Stimulated activated naive CD8-positive, alpha-beta T cell treated with anti-CD3 and anti-CD28 coated beads, Interleukin-15, Interleukin-2, amounts not matched to agents 100 U/mL and 50 U/mL, for 24 hours (primary cell): ENCODE data around the gene NFKBIA.
"Not testable (repeated sequence)": the region's sequence is repeated elsewhere in the genome, so short reads cannot be mapped to it uniquely, and the experiment has no call there.

Experiments
- ATAC-seq: fragments of 150-1000 bp; cut with Tn5 transposase; one replicate; pipeline ENCODE4 v1.10.0; 2021
- DNase-seq: peaks from one replicate; pipeline ENCODE4 v3.0.0; 2021

Gene NFKBIA

DNA sequence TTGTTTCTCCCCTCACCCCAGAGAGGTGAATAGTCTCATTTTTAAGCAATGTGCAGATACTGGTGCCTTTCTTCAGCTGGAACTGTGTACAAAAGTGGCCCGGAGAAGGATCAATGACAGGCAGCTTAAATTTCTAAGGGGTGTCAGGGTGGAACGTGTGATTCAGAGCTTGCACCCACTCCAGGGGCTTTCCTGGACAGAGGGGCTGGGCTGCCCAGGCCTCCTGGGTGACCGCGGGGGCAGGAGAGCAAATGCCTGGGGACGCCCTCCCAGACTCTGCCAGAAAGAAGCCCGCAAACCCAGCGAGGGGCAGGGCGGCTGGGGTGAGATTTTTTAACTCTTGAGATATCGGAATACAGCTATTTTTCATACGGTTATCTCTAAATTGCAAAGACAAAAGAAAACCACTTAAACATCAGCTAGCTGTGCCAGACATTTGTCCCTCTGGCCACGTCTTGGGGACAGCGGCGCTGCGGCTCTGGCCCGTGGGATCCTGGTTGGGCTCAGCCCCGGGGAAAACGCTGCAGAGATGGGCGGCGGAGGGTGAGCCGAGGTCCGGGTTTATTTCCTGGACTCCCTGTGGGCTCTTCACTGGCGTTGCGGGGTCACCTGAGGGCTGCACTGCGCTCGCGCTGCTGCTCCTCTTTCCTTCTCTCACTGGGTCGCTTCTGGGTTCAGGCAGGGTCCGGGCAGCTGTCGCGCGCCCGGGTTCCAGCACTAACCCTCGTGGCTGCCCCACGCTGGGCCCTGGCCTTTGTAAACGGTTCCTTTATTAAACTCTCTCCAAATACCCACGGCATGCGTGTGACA, 35.8 kb downstream of the NFKBIA start:
- DNase-seq (peak; percentile 29), ATAC-seq (no peak)

DNA sequence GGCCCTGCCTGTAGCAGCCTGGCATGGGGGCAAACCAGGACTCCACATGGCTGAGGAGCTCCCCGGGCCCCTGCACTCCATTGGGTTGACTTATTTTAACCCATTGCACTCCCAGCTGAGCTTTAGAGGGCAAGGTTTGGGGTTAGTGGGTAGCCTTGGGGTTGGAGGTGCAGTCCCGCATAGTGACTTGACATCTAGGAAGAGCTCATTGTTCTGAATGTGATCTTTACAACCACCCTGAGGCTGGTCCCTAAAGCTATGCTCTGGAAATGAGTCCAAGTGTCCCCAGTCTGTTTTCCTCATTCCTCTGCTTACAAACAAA, 36.4 kb downstream of the NFKBIA start:
- DNase-seq (peak; percentile 61), ATAC-seq (peak; percentile 17)

DNA sequence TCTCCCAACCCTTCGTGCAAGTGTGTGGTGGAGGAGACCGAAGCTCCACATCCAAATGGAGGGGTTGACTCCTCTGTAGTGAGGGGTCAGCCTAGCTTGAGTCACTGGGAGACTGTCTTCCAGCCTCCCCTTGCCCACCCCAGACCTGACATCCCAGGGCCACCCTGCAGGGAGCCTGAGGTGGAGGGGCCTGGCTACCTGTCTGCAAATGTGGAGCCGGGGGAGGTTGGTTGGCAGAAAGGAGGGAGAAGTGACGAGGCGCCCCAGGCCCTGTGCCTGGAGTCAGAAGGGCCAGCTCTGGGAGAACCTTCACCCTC, 37.5 kb downstream of the NFKBIA start:
- DNase-seq, result no peak
- ATAC-seq, result no peak

DNA sequence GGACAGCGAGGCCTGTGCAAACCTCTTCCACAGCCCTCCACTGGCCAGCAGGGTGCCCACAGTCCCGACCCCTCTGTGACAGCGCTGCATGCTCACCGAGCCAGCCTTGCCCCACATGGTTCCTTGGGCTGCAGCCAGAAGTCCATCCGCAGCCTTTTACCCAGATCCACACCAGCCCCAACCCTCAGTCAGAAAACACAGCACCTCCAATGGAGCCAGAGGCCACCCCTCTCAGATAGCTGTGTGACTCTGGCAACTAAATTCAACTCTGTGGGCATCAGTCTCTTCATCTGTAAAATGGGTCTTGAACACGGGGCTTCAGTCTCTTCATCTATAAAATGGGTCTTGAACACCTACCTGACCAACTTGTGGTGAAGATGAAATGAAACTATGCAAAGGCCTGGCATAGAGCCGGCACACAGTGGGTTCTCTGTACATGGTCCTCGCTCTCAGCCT, 38.0 kb downstream of the NFKBIA start:
- ATAC-seq (no peak), DNase-seq (no peak)

DNA sequence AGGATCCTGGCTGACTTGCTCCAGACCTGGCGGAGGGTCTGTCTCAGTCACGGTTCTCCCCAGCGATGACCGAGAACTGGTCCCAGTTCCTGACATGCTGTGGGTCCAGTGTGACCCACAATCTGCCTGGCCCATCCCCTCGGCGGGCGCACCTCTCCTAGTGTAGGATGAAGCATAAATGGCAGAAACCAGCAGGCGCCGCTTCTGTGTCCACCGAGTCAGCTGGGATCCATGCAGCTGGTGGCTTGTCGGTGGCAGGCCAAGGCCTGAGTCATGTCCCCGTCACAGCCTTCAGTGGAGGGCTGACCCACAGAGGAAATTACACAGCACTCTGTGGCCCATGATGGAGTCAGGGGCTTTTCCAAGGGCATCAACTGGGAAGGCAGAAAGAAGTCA, 38.5 kb downstream of the NFKBIA start:
- peak; percentile 60 for ATAC-seq
- peak; percentile 67 for DNase-seq

DNA sequence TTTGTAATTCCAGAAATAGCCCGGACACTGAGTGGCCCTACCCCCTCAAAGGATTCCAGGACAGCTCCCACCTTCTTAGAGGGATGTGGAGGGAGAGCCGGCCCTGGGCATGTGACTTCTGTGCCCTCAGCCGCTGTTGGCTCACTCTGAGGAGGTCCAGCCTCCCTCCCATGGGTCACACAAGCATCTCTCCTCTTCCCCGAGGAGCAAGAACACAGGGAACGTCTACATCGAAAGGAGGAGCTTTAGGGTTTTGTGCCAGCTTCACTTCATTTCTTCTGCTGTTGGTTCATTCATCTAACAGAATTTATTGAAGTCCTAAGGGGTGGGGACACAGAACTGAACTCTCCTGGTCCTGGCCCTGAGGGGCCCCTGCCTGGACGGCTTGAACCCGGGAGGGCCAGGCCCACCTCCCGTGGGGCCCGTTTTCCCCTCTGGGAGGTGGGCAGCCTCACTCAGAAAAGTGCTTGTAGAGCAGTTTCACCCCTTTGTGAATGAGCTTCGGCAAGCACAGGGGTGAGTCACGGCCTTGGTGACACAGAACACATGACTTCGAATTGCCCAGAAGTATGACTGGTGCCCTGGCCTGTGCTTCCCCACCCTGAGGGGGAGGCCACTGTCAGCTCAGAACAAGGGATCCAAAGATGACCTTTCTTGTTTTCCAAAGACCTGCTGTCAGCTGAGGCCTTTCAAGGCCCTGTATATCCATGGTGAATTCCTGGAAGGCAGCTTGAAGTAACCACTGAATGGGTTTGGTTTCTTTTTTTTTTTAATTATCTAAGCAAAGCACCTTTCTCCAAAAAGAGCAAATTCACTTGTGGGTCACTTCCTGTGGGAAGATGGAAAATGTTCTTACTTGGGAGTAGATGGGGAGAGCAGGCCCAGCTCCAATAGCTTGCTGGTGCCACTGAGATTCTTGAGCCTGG, 39.2 kb downstream of the NFKBIA start:
- ATAC-seq (peak; percentile 92), DNase-seq (peak; percentile 81)

DNA sequence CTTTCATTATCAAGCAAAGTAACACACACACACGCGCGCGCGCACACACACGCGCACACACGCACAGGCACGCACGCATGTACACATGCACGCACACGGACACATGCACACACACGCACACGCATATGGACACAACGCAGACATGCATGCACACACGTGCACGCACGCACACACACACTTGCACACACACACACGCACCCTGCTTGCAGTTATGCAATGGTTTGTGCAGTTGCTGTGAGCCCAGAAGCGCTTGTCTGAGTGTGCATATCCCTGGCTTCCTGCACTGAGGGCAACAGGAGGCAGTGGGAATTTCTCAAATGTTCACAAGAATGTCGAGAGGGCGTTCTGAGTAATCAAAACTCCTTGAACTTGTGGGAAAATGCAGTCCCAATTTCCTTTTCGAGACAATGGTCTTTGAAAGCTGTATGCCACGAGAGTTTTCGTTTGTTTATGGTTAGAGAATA, 41.6 kb downstream of the NFKBIA start:
- DNase-seq (no peak), ATAC-seq (no peak)

DNA sequence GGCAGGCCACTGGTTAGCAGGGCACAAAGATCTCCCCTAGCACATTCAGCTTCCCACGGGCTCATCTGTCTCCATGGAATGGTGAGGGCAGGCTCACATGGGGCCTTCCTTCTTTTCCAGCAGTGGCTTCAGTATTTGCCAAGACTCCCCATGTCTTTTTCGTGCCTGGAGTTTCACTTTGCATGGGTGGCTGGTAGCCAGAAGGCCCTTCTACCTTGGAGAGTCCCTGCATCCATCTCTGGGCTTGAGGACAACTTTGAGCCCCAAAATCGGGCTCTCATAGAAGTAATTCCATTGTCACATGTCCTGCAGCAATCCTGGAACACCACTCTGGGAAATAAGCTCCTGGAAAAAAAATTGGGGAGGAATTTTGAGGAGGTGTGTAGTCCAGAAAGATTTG, 42.1 kb downstream of the NFKBIA start:
- ATAC-seq (no peak), DNase-seq (no peak)

DNA sequence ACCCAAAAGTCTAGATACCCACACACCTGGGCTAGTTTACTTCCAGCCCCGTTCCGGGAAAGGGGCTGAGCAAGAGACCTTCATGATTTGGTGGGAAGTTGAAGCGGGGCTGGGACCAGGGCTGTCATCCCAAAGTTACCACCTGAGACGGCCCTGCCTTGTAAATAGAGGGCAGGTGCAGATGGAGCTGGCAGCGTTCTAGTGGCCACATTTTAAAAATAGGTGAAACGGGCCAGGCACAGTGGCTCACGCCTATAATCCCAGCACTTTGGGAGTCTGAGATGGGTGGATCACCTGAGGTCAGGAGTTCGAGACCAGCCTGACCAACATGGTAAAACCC, 43.4 kb downstream of the NFKBIA start:
- ATAC-seq, result no peak

DNA sequence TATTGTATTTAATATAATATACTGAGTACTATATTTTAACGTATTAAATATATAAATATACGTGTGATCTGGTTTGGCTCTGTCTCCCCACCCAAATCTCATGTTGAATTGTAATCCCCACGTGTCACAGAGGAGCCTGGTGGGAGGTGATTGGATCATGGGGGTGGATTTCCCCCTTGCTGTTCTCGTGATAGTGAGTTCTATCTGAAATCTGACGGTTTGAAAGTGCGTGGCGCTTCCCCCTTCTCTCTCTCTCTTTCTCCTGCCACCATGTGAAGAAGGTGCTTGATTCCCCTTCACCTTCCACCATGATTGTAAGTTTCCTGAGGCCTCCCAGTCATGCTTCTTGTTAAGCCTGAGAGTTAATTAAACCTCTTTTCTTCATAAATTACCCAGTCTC, 44.9 kb downstream of the NFKBIA start:
- not testable (repeated sequence) for ATAC-seq, DNase-seq

More for the DNA sequence above, 43.4 kb downstream of the NFKBIA start:
- DNase-seq, result no peak

DNA sequence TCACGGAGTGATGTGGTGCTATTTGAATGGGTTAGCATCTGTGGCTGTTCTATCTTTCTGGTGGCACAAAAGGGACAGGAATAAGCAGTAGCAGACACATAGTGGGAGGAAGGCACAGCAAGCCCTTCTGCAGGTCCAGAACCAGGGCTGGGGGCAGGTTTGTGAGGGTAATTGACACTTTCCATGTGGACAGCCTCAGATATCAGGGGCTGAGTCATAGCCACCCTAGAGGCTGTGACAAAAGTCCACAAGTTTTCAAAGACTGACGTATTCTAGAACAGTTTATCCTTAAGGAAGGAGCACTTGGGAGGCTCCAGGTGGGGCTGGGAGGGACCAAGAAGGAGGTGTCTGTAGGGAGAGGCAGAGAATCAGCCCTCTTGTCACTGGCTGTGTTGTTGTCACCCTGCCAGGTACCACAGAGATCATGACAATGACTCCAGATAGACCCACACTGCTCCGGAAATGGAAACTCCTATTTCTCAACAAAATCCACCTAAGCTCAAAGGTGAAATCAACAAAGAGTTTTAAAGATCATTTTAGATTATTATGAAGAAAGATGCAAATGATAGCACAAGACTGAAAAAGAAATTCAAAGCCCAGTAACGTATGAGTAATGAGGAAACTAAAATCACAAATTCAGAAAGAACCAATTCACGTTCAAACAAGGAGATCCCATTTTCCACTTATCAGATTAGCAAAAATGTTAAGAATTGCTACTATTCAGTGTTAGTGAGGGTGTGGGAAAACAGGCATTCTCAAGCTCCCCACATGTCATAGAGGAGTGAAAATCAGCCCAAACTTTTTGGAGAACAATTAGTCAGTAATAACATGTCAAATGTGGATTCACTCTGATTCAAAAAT, 48.3 kb downstream of the NFKBIA start:
- DNase-seq, result peak; percentile 54
- ATAC-seq, result peak; percentile 81

DNA sequence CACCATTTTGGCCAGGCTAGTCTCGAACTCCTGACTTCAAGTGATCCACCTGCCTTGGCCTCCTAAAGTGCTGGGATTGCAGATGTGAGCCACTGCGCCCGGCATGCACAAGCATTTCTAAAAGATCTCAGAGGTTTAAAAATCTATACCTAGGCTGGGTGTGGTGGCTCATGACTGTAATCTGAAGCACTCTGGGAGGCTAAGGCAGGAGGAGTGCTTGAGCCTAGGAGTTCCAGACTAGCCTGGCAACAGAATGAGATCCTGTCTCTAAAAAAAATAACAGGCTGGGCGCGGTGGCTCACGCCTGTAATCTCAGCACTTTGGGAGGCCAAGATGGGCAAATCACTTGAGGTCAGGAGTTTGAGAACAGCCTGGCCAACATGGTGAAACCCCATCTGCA, 49.3 kb downstream of the NFKBIA start:
- not testable (repeated sequence) for DNase-seq, ATAC-seq

DNA sequence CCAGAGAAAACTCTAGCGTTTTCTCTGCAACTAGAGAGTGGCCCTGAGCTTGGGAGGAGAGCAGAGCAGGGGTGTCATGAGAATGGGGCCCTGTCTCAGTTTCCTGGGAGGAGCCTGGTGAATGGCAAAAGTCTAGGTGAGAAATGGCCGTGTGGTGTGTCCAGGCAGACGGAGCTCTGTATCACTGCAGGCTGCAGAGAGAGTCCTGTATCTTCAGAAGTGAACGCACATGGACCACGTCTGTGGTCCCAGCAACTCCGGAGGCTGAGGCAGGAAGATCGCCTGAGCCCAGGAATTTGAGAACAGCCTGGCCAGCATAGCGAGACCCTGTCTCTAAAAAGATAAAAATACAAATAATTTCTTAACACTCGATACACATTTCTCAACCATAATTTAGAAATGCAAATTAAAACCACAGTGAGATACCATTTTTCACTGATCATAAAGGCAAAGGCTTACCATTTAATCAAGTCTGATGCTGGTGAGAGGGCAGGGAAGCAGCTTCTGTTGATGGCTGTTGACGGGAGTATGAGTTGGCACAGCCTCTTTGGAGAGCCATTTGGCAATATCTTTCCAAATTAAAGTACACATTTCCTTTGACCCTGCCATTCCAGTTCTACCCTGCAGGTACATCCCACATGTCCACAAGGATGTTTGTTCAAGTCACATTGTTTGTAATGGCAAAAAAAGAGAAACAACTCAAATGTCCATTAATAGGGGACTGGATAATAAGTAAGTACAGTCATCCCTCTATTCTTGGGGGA, 51.0 kb downstream of the NFKBIA start:
- no peak for DNase-seq
- ATAC-seq, result no peak

DNA sequence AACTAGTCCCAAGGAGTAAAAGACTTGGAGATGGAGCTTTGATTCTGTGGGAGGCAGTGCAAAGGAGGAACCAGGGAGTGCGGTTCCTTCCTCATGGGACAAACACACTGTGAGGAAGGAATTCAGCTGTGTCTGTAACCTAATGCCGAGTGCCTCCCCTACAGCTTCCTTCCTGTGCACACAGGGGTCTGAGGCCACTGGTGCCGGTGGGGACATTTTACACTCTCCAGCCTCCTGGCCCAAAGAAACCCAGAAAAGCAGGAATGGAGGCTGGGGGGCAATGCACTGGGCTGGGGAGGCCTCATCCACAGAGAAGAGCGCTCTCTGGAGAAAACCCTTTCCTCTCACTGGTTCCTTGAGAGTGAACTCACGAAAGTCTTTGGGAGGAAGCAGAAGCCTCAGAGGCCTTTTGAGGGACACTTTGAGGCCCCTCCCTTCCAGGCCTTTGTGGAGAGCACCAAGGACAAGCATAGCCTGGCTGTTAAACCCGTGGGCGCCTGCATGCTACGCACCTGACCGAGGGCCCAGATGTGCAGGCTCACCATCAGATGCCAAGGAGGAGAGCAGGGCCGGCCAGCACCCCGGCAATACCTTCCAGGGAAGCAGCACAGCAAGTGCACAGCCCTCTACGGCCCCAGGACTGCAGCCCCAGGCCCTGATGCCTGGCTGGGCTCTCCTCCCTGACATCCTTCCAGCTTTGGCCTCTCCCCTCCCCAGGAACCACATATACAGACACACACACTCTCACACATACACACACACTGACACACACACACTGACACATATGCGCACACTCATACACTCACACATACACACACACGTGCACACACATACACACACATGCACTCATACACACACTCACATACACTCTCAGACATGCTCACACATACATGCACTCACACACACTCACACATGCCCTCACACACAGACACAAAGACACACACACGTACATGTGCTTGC, 52.0 kb downstream of the NFKBIA start:
- no peak for DNase-seq
- no peak for ATAC-seq

DNA sequence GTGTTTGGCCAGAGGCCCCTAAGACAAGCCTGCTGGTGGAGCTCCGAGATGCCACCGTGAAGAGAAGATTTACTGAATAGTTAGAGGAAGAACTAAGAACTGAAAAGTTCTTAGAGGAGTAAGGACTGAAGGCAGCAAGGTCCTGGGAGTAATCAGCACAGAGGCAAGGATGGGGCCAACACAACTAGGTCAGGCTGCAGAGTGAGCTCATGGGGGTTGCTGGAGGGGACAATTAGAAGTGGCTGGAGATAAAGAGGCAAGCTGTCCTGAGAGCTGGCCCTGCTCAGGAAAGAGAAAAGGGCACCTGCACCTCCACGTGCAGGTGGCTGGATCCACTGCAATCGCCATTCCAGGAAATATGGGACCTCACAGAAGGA, 52.7 kb downstream of the NFKBIA start:
- no peak for ATAC-seq
- no peak for DNase-seq
